Right ventricle myocardium superior (tissue), 1 donor: ENCODE results near the gene RPL13. TPM values are rescaled to one million over a fixed set of nuclear protein-coding genes. Genes with fewer than 3 reads are reported as not detected.

Source experiments
- ATAC-seq: fragments of 200-7000 bp; cut with Tn5 transposase; one replicate; pipeline ENCODE4 v1.9.1; 2020; ENCODE audit warnings: mild to moderate bottlenecking; ENCODE audit not compliant: poor library complexity
- DNase-seq: peaks from one replicate; pipeline ENCODE4 v3.0.0-alpha.2; 2020
- intact Hi-C: fragments of 100-400 bp; cut with DNase I; formaldehyde crosslinking; loops from one replicate; pipeline ENCODE4 v1.11.2; 2022
- total RNA-seq: library from RNA; stranded (reverse); fragmentation: NEBNext Ultra II Directional; extraction: Animal tissue kit (Norgen Biotek cat#: 25700); gene quantifications from one replicate; pipeline ENCODE4 v1.2.1, GENCODE V29; 2021
- donor health status: DM: no; HTN: yes; CAD: no; lungs with severe emphysema.

The RPL13 gene
- total RNA-seq, 1 donor from 2014 or later = 1,044 TPM

GRCh38 chr16:89572073-89572484 is 11.6 kb downstream of the RPL13 start:
- DNase-seq (no peak), ATAC-seq (no peak)
- intact Hi-C loops = no loop called here

GRCh38 chr16:89572485-89573205 is 12.2 kb downstream of the RPL13 start:
- ATAC-seq (no peak), DNase-seq (no peak)
- intact Hi-C loops = no loop called here

- ATAC-seq (no peak), DNase-seq (no peak)
- intact Hi-C loops = no loop called here
Measured at GRCh38 chr16:89573826-89574680, 13.6 kb downstream of the RPL13 start.

GRCh38 chr16:89574681-89575246 is 14.3 kb downstream of the RPL13 start:
- DNase-seq (peak; percentile 70), ATAC-seq (peak; percentile 77)
- intact Hi-C loops = no loop called here

DNA sequence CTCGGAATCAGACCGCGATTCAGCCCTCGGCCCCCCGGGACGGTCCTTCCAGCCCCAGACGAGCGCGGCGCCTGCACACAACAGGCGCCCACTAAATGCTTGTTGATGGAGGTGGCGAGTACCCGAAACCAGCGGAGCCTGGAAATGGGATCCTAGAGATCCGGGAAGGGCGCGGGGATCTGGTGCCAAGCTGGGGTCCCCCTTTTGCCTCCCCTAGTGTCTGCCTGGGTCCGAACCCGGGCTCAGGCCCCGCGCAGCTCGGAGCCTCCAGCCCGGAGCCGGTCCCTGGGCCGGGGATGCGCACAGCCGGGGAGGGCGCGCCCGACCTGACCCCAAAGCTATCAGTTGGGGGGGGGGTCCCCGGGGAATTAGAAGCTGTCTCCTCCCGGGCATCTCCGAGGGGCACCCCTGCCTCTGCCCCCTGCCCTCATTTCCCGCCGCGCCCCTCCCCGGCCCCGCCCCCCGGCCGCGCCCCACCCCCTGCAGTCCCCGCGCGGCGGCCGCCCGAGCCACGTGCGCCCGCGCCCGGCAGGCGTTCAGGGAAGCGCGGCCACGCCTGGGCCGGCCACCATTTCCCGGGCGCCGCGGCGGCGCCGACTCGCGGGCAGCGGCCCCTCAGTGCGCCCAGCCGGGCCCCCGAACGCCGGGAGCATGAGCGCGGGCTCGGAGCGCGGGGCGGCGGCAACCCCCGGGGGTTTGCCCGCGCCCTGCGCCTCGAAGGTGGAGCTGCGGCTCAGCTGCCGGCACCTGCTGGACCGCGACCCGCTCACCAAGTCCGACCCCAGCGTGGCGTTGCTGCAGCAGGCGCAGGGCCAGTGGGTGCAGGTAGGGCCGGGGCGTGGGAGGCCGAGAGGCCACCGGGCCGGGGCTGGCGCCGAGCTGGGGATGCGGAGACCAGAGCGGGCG is 15.0 kb downstream of the RPL13 start, which contains the start of gene CPNE7:
Gene CPNE7, plus strand, starts transcription at position 512 of the 906 bp plus-strand sequence. Its CDS starts 140 bp downstream, at position 652.
- intact Hi-C loops = no loop called here
- ATAC-seq = peak; percentile 17
- DNase-seq = no peak

- DNase-seq (no peak), ATAC-seq (no peak)
- intact Hi-C loops = no loop called here
Measured at GRCh38 chr16:89576153-89577054, 15.9 kb downstream of the RPL13 start.

DNA sequence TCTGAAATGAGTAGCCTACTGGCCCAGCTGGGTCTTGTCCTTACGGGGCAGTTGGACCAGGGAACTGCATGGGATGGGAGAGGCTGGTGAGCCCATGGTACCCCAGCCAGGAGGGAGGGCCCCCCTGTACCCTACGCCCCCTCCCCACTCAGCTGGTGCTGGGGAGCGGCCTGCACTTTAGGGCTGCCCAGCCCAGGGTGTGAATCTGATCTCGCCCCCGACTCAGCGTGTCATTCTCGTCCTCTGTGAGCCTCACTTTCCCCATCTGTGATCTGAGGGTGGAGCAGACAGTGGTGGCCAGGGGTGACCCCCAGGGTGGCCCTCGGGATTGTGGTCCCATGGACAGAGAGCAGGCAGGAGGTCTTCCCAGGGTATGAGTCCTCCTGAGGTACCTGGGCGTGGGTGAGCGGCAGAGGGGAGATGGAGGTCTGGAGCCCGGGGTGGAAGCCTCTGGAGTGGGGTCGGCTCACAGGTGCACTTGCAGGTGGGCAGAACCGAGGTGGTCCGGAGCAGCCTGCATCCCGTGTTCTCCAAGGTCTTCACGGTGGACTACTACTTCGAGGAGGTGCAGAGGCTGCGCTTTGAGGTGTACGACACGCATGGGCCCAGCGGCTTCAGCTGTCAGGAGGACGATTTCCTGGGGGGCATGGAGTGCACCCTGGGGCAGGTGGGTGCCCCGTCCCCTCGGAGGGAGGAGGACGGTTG is 16.7 kb downstream of the RPL13 start:
- intact Hi-C loops = no loop called here
- DNase-seq = no peak
- no peak for ATAC-seq

- DNase-seq (no peak), ATAC-seq (no peak)
- intact Hi-C loops = no loop called here
Measured at GRCh38 chr16:89579351-89579750, 18.9 kb downstream of the RPL13 start.

DNA sequence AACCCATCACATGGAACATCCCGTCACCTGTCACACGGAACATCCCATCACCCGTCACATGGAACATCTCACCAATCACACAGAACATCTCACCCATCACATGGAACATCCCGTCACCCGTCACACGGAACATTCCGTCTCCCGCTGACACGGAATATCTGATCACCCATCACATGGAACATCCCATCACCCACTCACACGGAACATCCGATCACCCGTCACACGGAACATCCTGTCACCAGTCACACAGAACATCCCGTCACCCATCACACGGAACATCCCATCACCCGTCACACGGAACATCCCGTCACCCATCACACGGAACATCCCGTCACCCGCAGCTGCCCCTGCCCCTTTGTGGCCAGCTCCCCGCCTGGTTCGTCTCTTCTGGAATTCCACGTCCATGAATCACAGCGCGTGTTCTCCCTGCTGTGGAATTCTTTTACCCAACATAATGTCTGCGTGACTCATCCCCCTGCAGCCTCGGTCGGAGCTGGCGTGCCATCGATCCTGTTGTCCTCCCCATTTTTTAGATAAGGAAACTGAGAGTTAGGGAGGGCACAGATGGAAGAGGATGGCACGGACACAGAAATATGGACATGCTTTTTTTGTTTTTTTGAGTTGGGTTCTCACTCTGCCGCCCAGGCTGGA is 20.7 kb downstream of the RPL13 start:
- ATAC-seq (no peak), DNase-seq (no peak)
- intact Hi-C loops = no loop called here

GRCh38 chr16:89581861-89582563 is 21.5 kb downstream of the RPL13 start:
- no peak for DNase-seq
- intact Hi-C loops = no loop called here
- ATAC-seq = no peak

DNA sequence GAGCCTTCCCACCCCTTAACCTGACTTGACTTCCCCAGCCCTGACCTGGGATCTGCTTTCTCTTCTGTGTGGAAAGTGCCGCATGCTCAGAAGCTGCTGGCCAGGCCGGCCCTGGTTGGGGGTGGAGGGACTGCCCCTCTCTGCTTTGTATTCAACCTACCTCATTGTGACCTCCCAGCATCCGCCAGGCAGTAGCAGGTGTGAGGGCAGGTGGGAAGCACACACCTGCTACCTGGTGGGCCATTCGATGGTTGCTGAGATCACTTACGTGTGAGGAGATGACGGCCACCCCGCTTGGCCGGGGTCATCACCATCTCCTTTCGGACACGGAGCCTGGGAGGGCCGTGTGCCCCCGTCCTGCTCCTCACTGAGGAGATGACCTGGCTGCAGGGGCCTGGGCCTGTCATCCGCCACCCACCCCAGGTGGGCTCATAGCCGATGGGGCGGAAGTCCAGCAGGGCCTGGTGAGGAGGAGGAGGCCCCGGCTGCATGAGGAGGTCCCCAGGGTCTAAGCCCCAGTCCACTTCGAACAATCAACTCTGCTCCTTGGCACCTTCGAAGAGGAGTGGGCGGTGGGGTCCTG is 22.2 kb downstream of the RPL13 start:
- ATAC-seq = no peak
- DNase-seq = no peak

GRCh38 chr16:89583197-89583894 is 22.9 kb downstream of the RPL13 start:
- no peak for DNase-seq
- no peak for ATAC-seq
- intact Hi-C loops = no loop called here

More for the DNA sequence above, 22.2 kb downstream of the RPL13 start:
- intact Hi-C loops = no loop called here

GRCh38 chr16:89583895-89584644 is 23.6 kb downstream of the RPL13 start:
- DNase-seq = no peak
- ATAC-seq = no peak

DNA sequence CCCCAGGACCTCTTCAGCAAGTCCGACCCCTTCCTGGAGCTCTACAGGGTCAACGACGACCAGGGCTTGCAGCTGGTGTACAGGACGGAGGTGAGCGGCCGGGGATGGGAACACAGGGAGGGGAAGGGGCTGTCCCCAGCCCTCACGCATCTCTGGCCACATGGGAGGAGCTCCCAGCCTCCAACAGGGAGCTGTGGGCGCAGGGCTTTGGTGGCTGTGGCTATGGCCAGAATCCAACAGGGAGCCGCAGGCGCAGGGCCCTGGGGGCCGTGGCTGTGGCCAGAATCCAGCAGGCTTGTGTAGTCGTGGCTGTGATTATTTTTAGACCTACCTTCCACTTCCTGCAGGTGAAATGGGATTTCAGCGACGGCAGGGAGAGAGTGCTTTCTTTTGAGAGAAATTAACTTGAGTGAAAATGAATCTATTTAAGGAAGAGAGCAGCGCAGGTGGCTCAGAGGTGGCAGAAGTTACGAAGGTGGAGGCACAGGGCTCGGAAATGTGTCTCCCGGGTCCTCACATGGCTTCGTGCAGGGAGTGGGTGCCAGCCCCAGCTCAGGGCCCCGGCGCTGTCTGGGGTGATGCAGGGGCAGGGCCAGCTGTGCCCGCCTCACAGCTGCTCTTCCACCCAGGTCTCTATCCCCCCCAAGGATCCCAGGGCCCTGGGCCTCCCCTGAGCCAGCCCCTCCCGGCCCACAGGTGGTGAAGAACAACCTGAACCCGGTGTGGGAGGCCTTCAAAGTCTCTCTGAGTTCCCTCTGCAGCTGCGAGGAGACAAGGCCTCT is 24.5 kb downstream of the RPL13 start:
- intact Hi-C loops = no loop called here
- no peak for DNase-seq
- ATAC-seq = no peak

More at GRCh38 chr16:89583895-89584644, 23.6 kb downstream of the RPL13 start:
- intact Hi-C loops = no loop called here
